H1 (cell line): ENCODE results near the gene FOXL3. TPM values are rescaled to one million over a fixed set of nuclear protein-coding genes. Genes with fewer than 3 reads are reported as not detected.

Experiments used
- SP4 ChIP-seq: IDR thresholded peaks from 2 replicates; pipeline ENCODE4 v1.6.1; 2012; ENCODE audit warnings: low read length, inconsistent platforms
- TAF7 ChIP-seq: optimal IDR thresholded peaks from 2 replicates; pipeline ENCODE3; 2011; ENCODE audit warnings: low read depth, mild to moderate bottlenecking, inconsistent platforms, low read length, moderate library complexity, borderline replicate concordance
- polyA plus RNA-seq, 7 experiments: library from polyadenylated mRNA; depleted of rRNA in 3 of 7; stranded (reverse) in 5 of 7; unstranded in 2 of 7; fragments of >200 nt in 5 of 7; fragments of 200-250 nt in 2 of 7; gene quantifications; 1 replicate in 5 of 7; 2 replicates in 1 of 7; 4 replicates in 1 of 7; pipeline versions ENCODE4 v1.2.1 to v1.2.3, GENCODE V29; 2011 to 2013; ENCODE audit warnings: missing spikeins in 2 of 7, mixed read lengths in 2 of 7
- total RNA-seq: library from RNA; stranded (reverse); fragmentation: NEBNext Ultra II Directional; extraction: Animal tissue kit (Norgen Biotek cat#: 25700); gene quantifications from 2 replicates; pipeline ENCODE4 v1.2.1, GENCODE V29; 2021

The FOXL3 gene
- total and polyA plus RNA-seq, 2 of the 8 experiments (the other 6 are each of a cell fraction or from before 2014, with no cell fraction given), result not detected

DNA sequence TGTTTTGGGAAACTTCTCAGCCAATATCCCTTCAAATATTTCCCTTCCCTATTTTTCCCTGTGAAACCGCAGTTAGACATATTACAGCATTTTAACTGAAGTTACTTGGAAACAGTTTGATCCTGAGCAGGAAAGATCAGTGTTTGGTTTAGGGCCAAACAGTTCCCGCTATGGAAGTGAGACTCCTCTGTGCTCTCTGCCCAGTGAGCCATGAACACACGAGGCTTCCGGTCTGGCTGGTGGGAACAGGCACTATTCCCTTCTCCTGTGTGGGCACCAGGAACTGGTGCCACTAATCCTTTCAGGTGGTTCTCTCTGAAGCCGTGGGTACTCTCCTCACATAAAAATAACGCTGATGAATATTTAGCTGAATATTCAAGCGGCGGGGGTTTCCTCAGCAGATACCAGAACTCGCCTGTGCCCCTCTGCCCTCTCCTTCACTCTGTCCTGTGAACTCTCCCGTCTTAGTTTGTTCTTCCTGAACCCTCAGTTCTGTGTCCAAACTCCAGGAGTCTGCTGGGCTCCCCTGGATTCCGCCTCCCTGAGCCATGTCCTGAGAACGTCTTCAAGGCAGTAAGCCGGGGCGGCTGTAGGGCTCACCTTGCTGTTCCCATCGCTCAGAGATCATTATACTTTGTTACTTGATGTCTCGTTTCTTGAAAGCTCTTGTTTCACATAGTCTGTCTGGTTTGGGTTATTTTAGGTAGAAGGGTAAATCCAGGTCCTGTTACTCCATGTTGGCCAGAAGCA is 25.7 kb downstream of the FOXL3 start (continued):
- no peak for TF ChIP-seq TAF7
- TF ChIP-seq SP4, result no peak
